NCI-H510A treated with DMSO at 0.1 percent for 48 hours (cell line): ENCODE measurements around the gene PGA3.
"Not testable (repeated sequence)": the region's sequence is repeated elsewhere in the genome, so short reads cannot be mapped to it uniquely, and the experiment has no call there.

Source experiments
- DNase-seq: peaks from one replicate; lab custom pipeline; 2025; lab: John Stamatoyannopoulos, UW

PGA3 gene

DNA sequence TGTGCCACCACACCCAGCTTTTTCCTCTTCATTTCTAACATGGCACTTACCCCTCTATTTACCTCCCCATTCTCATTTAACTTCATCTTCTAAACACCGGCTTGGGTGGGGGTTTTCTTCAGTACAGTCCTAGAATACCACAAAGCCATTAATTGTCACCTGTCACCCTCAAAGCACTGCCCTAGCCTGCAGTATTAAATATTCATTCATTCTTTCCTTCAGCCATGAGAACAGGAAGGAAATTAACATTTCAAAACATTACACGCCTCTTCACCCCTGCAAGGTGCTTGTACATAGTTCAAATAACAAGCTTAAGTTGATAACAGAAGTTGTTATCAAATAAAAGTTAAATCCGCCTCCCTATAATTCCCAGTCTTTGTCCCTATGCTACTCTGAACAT lies 31.4 kb upstream of the PGA3 start:
- no peak for DNase-seq

GRCh38 chr11:61172356-61172755 lies 31.0 kb upstream of the PGA3 start:
- DNase-seq = no peak

DNA sequence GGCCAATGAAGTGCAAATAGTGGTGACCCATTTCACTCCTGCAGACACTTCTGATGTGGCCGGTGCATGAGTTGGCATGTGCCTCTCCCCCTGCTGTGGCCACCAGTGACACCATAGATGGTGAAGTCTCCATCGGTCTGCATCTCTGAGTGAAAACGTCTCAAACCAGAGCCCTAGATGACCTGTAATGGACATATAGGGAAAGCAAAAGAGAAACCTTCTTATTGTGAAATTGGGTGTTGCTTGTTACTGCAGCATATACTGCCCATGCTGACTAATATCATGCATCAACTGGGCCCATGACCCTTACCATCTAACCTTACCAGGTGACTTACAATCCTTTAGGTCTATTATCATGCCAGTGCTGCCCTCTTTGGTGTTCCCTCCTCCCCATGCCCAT lies 30.4 kb upstream of the PGA3 start:
- no peak for DNase-seq

- DNase-seq = peak; percentile 40
Measured at GRCh38 chr11:61173456-61173855, 29.9 kb upstream of the PGA3 start.

DNA sequence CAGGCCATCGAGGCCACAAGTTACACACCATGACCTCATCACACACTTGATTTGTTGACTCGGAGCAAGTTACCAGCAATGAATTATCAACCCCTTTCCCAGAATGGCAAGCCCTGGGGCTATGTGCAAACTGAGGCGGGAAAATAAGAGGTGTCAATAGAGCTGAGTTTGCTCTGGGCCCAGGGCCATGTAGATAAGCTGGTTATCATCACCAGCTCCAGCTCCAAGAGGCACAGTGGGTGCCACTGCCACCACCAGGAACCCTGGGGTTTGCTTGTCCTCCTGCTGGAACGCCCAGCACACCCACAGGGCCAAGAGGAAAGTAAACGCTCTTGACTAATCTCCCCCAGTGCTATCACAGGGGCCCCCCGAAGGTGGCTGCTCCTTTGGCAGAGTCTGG lies 29.0 kb upstream of the PGA3 start:
- DNase-seq = no peak

GRCh38 chr11:61174949-61175348 lies 28.4 kb upstream of the PGA3 start:
- no peak for DNase-seq

DNA sequence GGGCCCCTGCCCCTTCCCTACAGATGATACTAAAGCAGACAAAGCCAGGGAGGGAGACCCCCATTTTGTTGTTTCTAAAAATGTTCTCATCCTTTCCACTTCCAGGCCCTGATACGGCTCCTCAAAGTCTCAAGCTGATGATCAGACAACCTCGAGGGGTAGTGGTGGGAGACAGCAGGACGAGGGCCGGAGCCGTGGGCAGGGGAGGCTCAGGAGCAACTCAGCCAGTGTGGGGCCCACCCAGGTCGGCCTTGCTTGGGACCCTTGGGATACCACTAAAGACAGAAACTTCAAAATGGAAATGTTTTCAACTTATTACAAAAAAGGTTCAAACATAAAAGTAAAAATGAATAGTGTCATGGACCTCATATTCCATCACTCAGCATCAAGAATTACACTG lies 26.9 kb upstream of the PGA3 start:
- no peak for DNase-seq

GRCh38 chr11:61180205-61180604 lies 23.1 kb upstream of the PGA3 start:
- DNase-seq = not testable (repeated sequence)

- DNase-seq = no peak
Measured at GRCh38 chr11:61181489-61181888, 21.8 kb upstream of the PGA3 start.

GRCh38 chr11:61183645-61184044 lies 19.7 kb upstream of the PGA3 start:
- no peak for DNase-seq

DNA sequence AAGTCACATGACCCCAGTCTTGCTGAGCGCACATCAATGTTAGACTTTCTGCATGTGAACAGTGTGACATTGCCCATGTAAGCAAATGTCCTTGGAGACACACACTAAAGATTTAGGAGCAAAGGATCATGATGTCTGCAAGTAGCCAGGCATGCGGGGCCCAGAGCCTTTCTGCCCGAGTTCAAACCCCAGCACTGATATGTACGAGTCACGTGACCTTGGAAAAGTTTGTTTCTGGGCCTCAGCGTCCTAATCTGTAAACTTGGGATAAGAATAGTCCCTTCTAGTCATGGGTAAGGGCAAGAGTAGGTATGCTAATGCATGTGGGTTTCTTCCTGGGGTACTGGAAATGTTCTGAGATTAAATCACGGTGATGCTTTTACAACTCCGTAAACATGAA lies 16.8 kb upstream of the PGA3 start:
- no peak for DNase-seq

GRCh38 chr11:61187505-61188130 lies 15.7 kb upstream of the PGA3 start:
- peak; percentile 91 for DNase-seq

- no peak for DNase-seq
Measured at GRCh38 chr11:61189933-61190332, 13.4 kb upstream of the PGA3 start.

GRCh38 chr11:61193596-61193995 lies 9.7 kb upstream of the PGA3 start:
- DNase-seq = no peak

GRCh38 chr11:61194169-61194671 lies 9.1 kb upstream of the PGA3 start:
- no peak for DNase-seq

GRCh38 chr11:61194981-61195695 lies 8.2 kb upstream of the PGA3 start:
- DNase-seq = no peak

- no peak for DNase-seq
Measured at GRCh38 chr11:61195719-61196118, 7.6 kb upstream of the PGA3 start.

- no peak for DNase-seq
Measured at GRCh38 chr11:61198361-61198760, 5.0 kb upstream of the PGA3 start.

- DNase-seq = no peak
Measured at GRCh38 chr11:61198948-61199523, 4.3 kb upstream of the PGA3 start.

DNA sequence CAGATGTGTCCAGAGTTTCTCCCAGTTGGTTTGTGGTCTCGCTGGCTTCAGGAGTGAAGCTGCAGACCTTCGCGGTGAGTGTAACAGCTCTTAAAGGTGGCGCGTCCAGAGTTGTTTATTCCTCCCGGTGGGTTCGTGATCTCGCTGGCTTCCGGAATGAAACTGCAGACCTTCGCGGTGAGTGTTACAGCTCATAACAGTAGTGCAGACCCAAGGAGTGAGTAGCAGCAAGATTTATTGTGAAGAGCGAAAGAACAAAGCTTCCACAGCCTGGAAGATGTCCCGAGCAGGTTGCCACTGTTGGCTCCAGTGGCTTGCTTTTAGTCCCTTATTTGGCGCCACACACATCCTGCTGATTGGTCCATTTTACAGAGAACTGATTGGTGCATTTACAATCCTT lies 1.8 kb upstream of the PGA3 start:
- DNase-seq = no peak

GRCh38 chr11:61203873-61204272 lies 558 bp downstream of the PGA3 start:
- DNase-seq = not testable (repeated sequence)

- not testable (repeated sequence) for DNase-seq
Measured at GRCh38 chr11:61204502-61205059, 1.3 kb downstream of the PGA3 start.
